GM10847 (cell line): Measurements from ENCODE around the gene CLMN.

Experiments
- POLR2A ChIP-seq: IDR thresholded peaks from 2 replicates; pipeline ENCODE4 v1.6.1; 2011; ENCODE audit not compliant: insufficient read length; ENCODE audit errors: extremely low read depth

Gene CLMN

GRCh38 chr14:95303552-95303951, 16.2 kb downstream of the CLMN start:
- TF ChIP-seq POLR2A: no peak

- no peak for TF ChIP-seq POLR2A
Measured at GRCh38 chr14:95302667-95303506, 16.8 kb downstream of the CLMN start.

DNA sequence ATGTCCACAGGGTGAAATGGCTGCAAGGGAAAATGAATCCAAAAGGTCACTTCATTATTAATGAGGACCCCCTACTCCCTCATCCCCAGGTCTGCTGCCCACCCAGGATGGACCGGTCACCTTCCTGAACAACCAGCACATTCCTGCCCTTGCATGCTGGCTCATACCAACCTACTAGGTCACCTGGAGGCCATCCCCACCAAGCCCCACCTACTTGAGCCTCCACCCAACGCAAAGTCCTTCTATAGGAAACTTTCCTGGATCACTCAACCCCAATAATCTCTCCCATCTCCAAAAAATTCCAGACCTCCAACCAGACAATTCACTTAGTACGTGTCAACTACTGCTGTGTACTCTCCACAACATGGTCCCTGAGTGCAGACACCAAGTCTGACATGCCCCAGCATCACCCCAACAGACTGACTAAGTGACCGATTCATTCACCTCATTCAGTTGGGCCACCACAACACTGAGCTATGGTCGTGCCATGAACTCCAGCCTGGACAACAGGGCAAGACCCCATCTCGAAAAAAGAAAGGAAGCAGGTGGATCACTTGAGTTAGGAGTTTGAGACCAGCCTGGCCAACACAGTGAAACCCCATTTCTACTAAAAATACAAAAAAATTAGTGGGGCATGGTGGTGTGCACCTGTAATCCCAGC, 18.1 kb downstream of the CLMN start:
- no peak for TF ChIP-seq POLR2A

- no peak for TF ChIP-seq POLR2A
Measured at GRCh38 chr14:95300697-95301526, 18.8 kb downstream of the CLMN start.

DNA sequence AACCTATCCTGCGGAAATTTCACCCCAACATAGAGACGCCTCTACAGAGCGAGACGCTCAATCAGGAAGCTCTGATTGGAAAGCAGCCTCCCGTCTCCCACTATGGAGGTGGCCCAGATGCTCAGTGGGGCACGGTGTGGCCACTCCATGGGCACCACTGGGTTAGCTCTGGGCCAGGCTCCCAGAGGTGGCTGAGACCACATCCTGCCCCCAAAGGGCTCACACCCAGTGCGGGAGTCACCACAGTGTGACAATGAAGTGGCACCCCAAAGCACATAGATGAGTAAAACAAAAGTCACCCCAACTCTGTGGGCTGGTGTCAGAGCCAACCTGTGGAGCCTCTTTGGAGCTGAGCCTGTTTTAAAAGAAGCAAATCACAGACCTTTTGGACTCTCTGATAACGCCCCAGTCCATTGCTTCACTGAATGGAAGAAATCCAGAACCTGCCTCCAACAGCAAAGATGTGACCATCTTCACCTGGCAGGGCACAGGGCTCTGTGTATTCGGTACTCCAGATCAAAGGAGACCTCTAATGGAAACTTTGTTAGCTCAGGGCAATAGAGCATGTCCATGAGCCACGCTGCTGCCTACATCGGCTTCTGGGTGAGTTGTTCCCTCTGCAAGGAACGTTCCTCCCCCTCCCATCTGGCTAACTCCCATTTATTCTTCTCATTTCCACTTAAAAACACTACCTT, 19.6 kb downstream of the CLMN start:
- TF ChIP-seq POLR2A: no peak

DNA sequence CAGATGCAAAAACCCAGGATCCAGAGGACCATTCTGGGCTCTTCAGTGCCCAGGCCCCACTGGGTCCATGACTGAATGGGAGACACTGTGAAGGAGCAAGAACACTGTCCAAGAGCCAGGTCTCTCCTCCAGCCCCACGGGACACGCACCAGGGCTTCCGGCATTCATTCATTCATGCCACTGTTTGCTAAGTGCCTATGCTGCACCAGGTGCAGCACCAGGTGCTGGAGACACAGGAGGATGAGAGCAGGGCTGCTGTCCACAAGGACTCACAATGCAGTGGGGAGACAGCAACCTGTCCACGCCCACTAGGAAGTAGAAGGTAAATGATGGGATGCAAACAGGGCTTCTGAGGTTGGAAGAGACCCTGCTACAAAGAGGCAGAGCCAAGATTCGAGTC, 20.4 kb downstream of the CLMN start:
- no peak for TF ChIP-seq POLR2A

- no peak for TF ChIP-seq POLR2A
Measured at GRCh38 chr14:95297832-95298231, 21.9 kb downstream of the CLMN start.

DNA sequence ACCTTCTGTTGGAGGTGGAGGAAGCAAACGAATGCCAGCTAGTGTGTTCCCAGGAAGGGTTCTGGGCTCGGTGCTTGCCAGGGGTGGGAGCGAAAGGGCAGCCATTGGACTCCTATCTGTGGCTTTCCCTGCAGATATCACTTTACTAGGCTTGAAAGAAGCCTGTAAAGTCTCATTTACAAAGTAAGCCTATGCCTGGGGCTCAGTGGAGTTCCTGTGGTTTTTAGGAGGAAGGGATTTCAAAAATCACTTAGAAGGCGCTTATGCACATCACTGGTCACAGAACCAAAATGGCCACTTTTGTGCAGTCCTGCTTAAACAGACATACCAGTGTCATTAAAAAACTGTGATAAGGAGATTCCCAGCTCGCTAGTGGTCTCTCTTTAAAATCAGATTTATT, 22.7 kb downstream of the CLMN start:
- no peak for TF ChIP-seq POLR2A

- TF ChIP-seq POLR2A: no peak
Measured at GRCh38 chr14:95295600-95296376, 23.9 kb downstream of the CLMN start.

DNA sequence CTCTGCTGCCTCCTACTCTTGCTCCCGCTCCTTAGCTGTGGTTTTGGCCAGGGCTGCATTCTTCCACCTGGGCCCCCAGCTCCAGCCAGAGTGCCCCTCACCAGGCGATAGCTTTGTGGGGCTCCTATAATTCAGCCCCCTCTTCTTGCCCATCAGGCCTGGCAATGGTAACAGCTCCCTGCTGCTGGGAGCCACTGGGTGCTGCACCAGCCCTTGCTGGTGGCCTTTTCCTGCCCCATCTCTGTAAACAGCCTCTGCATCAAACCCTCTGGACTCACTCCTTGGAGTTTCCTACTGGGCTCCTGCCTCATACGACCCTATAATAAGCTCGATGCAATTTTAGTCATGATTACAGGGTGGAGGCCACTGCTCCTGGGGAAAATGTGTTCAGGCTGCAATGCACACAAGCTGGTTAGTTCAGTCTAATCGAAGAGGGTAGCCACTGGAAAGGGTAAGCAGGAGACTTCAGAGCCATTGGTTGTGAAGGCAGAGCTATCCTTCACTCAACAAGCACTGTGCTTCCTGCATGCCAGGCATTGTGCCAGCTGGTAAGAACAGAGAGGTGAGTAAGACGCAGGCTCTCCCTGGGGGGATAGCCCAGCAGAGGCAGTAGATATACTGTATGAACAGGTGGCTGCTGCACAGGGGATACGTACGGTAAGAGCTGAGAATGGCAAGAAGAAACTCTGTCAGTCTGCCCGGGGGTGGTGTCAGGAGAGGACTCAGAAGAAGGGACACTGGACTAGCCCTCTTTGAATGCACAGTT, 24.7 kb downstream of the CLMN start:
- no peak for TF ChIP-seq POLR2A

- no peak for TF ChIP-seq POLR2A
Measured at GRCh38 chr14:95294320-95294719, 25.4 kb downstream of the CLMN start.

GRCh38 chr14:95293449-95293848, 26.3 kb downstream of the CLMN start:
- TF ChIP-seq POLR2A: no peak

DNA sequence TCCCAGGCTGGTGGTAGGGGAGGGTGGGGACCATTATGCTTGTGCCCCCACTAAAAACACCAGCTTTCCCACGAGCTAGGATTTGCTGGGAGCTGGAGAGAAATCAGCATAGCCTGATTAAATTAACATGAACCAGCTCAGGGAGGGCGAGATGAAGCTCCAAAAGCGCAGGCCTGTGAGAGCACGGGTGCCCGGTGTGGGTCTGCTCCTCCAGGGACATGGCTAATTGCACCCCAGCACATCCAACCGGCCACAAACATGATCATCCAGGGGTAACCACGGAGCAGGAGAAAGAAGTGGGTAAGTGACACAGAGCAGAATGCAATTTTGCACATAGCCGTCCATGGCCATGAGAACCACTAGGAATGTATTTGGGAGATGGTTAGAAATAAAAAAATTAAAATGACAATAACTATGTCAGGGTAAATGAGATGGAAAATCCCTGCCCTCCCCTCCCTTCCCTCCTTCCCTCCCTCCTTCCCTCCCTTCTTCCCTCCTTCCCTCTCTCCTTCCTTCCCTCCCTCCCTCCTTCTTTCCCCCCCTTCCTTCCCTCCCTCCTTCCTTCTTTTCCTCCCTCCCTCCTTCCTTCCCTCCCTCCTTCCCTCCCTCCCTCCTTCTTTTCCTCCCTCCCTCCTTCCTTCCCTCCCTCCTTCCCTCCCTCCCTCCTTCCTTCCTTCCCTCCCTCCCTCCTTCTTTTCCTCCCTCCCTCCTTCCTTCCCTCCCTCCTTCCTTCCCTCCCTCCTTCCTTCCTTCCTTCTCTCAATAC, 26.9 kb downstream of the CLMN start:
- no peak for TF ChIP-seq POLR2A
